ENCODE measurements around the gene TTLL6. TPM values are rescaled to one million over a fixed set of nuclear protein-coding genes. Genes with fewer than 3 reads are reported as not detected.

TTLL6 gene
- total and polyA plus RNA-seq, 2 of the 4 experiments (the other 2 are of a cell fraction): not detected

- Histone ChIP-seq H4K91ac (ENCODE audit: insufficient read depth, low read depth, low read length) (no peak overlapping the region), H2AK5ac (ENCODE audit: low read depth, low read length) (no peak overlapping the region), H3K4ac (ENCODE audit: low read depth, low read length) (no peak overlapping the region), H2AFZ (replicated peaks; ENCODE audit: low read length, poor library complexity) (no peak overlapping the region), H2AK9ac (replicated peaks; ENCODE audit: low read depth, low read length, poor library complexity) (no peak overlapping the region), H4K8ac (ENCODE audit: low read depth in 2 of 2, low read length in 2 of 2) (no peak overlapping the region), H3K9ac (ENCODE audit: low read depth, low read length) (no peak overlapping the region), H3K9me3 (ENCODE audit: control insufficient read depth, insufficient read depth, low read length) (no peaks in the 10 kb centered on the region), H4K20me1 (ENCODE audit: insufficient read depth, low read length) (no peaks in the 10 kb centered on the region), H3K4me3 (ENCODE audit: insufficient read depth, low read depth, low read length) (no peak overlapping the region), H3K9me1 (ENCODE audit: insufficient read depth, low read length) (no peaks in the 10 kb centered on the region), H4K5ac (ENCODE audit: low read depth, low read length) (no peak overlapping the region), H3K4me1 (ENCODE audit: control insufficient read depth, insufficient read depth, low read length) (no peaks in the 10 kb centered on the region), H3K27me3 (ENCODE audit: control insufficient read depth, insufficient read depth, low read length) (no peaks in the 10 kb centered on the region), H3K36me3 (ENCODE audit: control insufficient read depth, insufficient read depth, low read length) (peaks cover 38% of the 10 kb centered on the region), H3K4me2 (ENCODE audit: low read depth, low read length) (no peak overlapping the region), H2BK120ac (ENCODE audit: low read depth, low read length) (no peak overlapping the region), H3K79me1 (ENCODE audit: low read depth in 1 of 2, low read length in 2 of 2) (no peaks in the 10 kb centered on the region), H2BK5ac (ENCODE audit: low read depth, low read length, poor library complexity, severe bottlenecking) (no peak overlapping the region), H3K14ac (replicated peaks; ENCODE audit: low read depth, low read length) (no peak overlapping the region), H3K56ac (ENCODE audit: extremely low read depth, insufficient read depth, low read length) (no peak overlapping the region), H3K18ac (ENCODE audit: low read depth, low read length) (no peak overlapping the region), H2BK15ac (ENCODE audit: low read depth, low read length) (no peak overlapping the region), H3K23ac (ENCODE audit: low read depth, low read length) (no peak overlapping the region), H3K27ac (ENCODE audit: insufficient read depth, low read length) (no peak overlapping the region), H2BK20ac (ENCODE audit: low read depth, low read length) (no peak overlapping the region)
- DNase-seq (no peak), ATAC-seq (ENCODE audit: low read depth) (no peak)
- WGBS, 2 experiments (ENCODE audit: extremely low coverage in 2 of 2, insufficient read length in 1 of 2): 100% methylated on average over 1 of the region's 4 CpGs; no CpG with 5 or more reads in 1 of the 2 experiments
- POLR2A ChIA-PET (ENCODE audit: unreplicated experiment): no interaction called here
- CTCF ChIA-PET: no interaction called here
- no TSS peak for BruUV-seq (replicated peaks)
- intact Hi-C loops (cut with micrococcal nuclease) (no loop called here), dilution Hi-C loops (cut with HindIII; ENCODE audit: low sequenced_read_pairs, unreplicated experiment) (no loop called here), in situ Hi-C loops (cut with MboI; ENCODE audit: low sequenced_read_pairs) (no loop called here)
- TF ChIP-seq MXI1 (IDR thresholded peaks at IDR 0.05; ENCODE audit: borderline replicate concordance, low read depth, low read length) (no peak), ELK1 (IDR thresholded peaks at IDR 0.05; ENCODE audit: borderline replicate concordance, low read depth, low read length) (no peak), SMC3 (IDR thresholded peaks at IDR 0.05; ENCODE audit: low read depth, low read length) (no peak), NFE2L2 (IDR thresholded peaks at IDR 0.05; ENCODE audit: low read depth, low read length) (no peak), POLR2A (IDR thresholded peaks at IDR 0.05; ENCODE audit: low read depth, low read length) (no peak), CTCF (conservative IDR thresholded peaks at IDR 0.05; ENCODE audit: low read depth, low read length) (no peak), MAZ (IDR thresholded peaks at IDR 0.05; ENCODE audit: borderline replicate concordance, low read depth, low read length) (no peak), USF2 (IDR thresholded peaks at IDR 0.05; ENCODE audit: low read depth, low read length) (no peak), CEBPB (IDR thresholded peaks at IDR 0.05; ENCODE audit: low read depth, low read length) (no peak), RAD21 (IDR thresholded peaks at IDR 0.05; ENCODE audit: low read length) (no peak), BHLHE40 (IDR thresholded peaks at IDR 0.05; ENCODE audit: low read depth, low read length) (no peak), MAFK (IDR thresholded peaks at IDR 0.05; ENCODE audit: low read depth, low read length) (no peak), FOS (IDR thresholded peaks at IDR 0.05; ENCODE audit: low read depth, low read length) (no peak), RCOR1 (IDR thresholded peaks at IDR 0.05; ENCODE audit: insufficient replicate concordance, low read length) (no peak), CHD1 (IDR thresholded peaks at IDR 0.05; ENCODE audit: low read depth, low read length) (no peak), RFX5 (IDR thresholded peaks at IDR 0.05; ENCODE audit: low read depth, low read length) (no peak)
Measured at GRCh38 chr17:48860456-48860855, 43.4 kb upstream of the TTLL6 start.
